ENCODE measurements around the gene TUBGCP3. TPM values are rescaled to one million over a fixed set of nuclear protein-coding genes. Genes with fewer than 3 reads are reported as not detected.

The TUBGCP3 gene
- total RNA-seq, 1 experiment from 2014 or later: 47.4 TPM

DNA sequence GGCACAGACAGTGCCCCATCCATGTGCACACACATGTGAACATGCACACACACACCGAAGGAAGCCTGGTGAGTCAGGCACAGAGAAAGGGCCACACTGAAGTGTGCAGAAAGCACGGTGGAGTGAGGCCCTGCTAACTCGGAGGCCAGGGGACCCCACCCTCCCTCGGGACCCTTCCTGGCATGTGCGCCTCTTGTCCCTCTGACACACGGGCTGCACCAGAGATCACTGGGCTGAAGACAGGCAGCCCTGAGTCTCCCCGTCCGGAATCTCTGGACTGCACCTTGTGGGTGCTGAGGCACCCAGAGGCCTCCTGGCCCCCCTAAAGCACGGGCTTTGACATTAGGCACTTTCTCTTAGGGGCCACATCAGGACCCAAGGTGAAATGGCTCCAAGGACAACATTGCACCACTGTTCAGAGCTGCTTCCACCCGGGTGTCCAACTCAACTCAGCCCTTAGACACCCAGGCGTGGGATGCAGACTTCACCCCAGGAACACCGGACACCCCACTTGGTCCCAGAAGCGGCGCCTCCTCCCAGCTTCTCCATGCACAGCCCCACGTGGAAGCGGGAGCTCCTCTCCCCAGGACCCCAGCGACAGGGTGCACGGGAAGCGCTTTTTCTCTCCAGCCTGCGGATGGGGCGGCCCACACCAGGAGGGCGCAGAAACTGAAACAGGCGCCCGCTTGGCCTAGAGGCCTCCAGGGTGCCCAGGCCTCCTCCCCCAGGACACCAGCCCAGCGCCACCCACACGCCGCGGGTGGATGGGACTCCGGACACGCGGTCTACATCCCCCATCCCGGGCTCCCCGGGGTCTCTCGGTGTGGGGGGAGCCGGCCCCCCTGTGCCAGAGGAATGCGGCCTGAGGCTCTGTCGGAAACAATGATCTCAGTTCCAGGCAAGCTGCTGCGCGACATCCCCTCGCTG is 121.6 kb downstream of the TUBGCP3 start:
- intact Hi-C loops (cut with micrococcal nuclease; ENCODE audit: unreplicated experiment): no loop called here
- Histone ChIP-seq H3K4me1 (replicated peaks; ENCODE audit: insufficient read depth) (no peaks in the 10 kb centered on the region), H2AFZ (no peak overlapping the region), H3K27me3 (ENCODE audit: insufficient read depth, low read depth) (no peaks in the 10 kb centered on the region), H3K27ac (no peak overlapping the region), H4K20me1 (ENCODE audit: insufficient read depth) (no peaks in the 10 kb centered on the region), H3F3A (ENCODE audit: insufficient read depth, low read depth) (no peaks in the 10 kb centered on the region), H3K79me2 (ENCODE audit: low read depth) (no peaks in the 10 kb centered on the region), H3K9me2 (ENCODE audit: insufficient read depth) (no peaks in the 10 kb centered on the region), H3K9me3 (ENCODE audit: insufficient read depth, low read depth) (no peaks in the 10 kb centered on the region), H3K4me3 (no peak overlapping the region), H3K4me2 (no peak overlapping the region), H3K36me3 (ENCODE audit: low read depth) (no peaks in the 10 kb centered on the region)
- no TSS peak for BruUV-seq (replicated peaks)
- no peak for DNase-seq
- TF ChIP-seq, protein P1, sequence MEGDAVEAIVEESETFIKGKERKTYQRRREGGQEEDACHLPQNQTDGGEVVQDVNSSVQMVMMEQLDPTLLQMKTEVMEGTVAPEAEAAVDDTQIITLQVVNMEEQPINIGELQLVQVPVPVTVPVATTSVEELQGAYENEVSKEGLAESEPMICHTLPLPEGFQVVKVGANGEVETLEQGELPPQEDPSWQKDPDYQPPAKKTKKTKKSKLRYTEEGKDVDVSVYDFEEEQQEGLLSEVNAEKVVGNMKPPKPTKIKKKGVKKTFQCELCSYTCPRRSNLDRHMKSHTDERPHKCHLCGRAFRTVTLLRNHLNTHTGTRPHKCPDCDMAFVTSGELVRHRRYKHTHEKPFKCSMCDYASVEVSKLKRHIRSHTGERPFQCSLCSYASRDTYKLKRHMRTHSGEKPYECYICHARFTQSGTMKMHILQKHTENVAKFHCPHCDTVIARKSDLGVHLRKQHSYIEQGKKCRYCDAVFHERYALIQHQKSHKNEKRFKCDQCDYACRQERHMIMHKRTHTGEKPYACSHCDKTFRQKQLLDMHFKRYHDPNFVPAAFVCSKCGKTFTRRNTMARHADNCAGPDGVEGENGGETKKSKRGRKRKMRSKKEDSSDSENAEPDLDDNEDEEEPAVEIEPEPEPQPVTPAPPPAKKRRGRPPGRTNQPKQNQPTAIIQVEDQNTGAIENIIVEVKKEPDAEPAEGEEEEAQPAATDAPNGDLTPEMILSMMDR (conservative IDR thresholded peaks at IDR 0.05): no peak
- ChIA-PET POLR2A (ENCODE audit: unreplicated experiment) (no interaction called here), CTCF (no interaction called here)

GRCh38 chr13:112465251-112466131 is 122.5 kb downstream of the TUBGCP3 start:
- Histone ChIP-seq H4K20me1 (ENCODE audit: insufficient read depth) (no peaks in the 10 kb centered on the region), H3K4me2 (no peak overlapping the region), H3F3A (ENCODE audit: insufficient read depth, low read depth) (no peaks in the 10 kb centered on the region), H3K9me3 (ENCODE audit: insufficient read depth, low read depth) (no peaks in the 10 kb centered on the region), H3K4me3 (no peak overlapping the region), H3K79me2 (ENCODE audit: low read depth) (no peaks in the 10 kb centered on the region), H3K9me2 (ENCODE audit: insufficient read depth) (no peaks in the 10 kb centered on the region), H3K36me3 (ENCODE audit: low read depth) (no peaks in the 10 kb centered on the region), H2AFZ (no peak overlapping the region), H3K4me1 (replicated peaks; ENCODE audit: insufficient read depth) (no peaks in the 10 kb centered on the region), H3K27me3 (ENCODE audit: insufficient read depth, low read depth) (no peaks in the 10 kb centered on the region), H3K27ac (no peak overlapping the region)
- BruUV-seq (replicated peaks): no TSS peak
- ChIA-PET CTCF (no interaction called here), POLR2A (ENCODE audit: unreplicated experiment) (no interaction called here)
- TF ChIP-seq EZH2 (IDR thresholded peaks at IDR 0.05; ENCODE audit: low read depth): no peak
- TF ChIP-seq, protein P1 (conservative IDR thresholded peaks at IDR 0.05): no peak
- DNase-seq: no peak
- intact Hi-C loops (cut with micrococcal nuclease; ENCODE audit: unreplicated experiment): no loop called here

GRCh38 chr13:112464720-112465119 is 123.2 kb downstream of the TUBGCP3 start:
- no TSS peak for BruUV-seq (replicated peaks)
- peaks cover 5% of the 10 kb centered on the region; the same call in 1 of the 2 replicates for H3K27me3 ChIP-seq (ENCODE audit: insufficient read depth, low read depth)
- H3K4me3 ChIP-seq: no peak overlapping the region
- no peaks in the 10 kb centered on the region for H3F3A ChIP-seq (ENCODE audit: insufficient read depth, low read depth)
- H3K4me1 ChIP-seq (replicated peaks; ENCODE audit: insufficient read depth): no peaks in the 10 kb centered on the region
- TF ChIP-seq, protein P1 (conservative IDR thresholded peaks at IDR 0.05): no peak
- TF ChIP-seq EZH2 (IDR thresholded peaks at IDR 0.05; ENCODE audit: low read depth): no peak
- no peaks in the 10 kb centered on the region for H3K36me3 ChIP-seq (ENCODE audit: low read depth)
- no peak overlapping the region for H2AFZ ChIP-seq
- intact Hi-C loops (cut with micrococcal nuclease; ENCODE audit: unreplicated experiment): no loop called here
- CTCF ChIA-PET: no interaction called here
- no peaks in the 10 kb centered on the region for H3K79me2 ChIP-seq (ENCODE audit: low read depth)
- H4K20me1 ChIP-seq (ENCODE audit: insufficient read depth): no peaks in the 10 kb centered on the region
- H3K4me2 ChIP-seq: no peak overlapping the region
- H3K9me3 ChIP-seq (ENCODE audit: insufficient read depth, low read depth): no peaks in the 10 kb centered on the region
- no peak for DNase-seq
- POLR2A ChIA-PET (ENCODE audit: unreplicated experiment): no interaction called here
- no peaks in the 10 kb centered on the region for H3K9me2 ChIP-seq (ENCODE audit: insufficient read depth)
- H3K27ac ChIP-seq: no peak overlapping the region

Data from PC-9 (cell line).